HEK293 (cell line): ENCODE data around the gene LCNL1.

ENCODE experiments used
- CTCF ChIP-seq: fragments of 450-650 bp; formaldehyde crosslinking; IDR thresholded peaks from 2 replicates; pipeline ENCODE4 v1.5.1; 2016; ENCODE audit warnings: missing biosample characterization, missing genetic modification characterization
- HIC1 ChIP-seq: fragments of 450-650 bp; formaldehyde crosslinking; IDR thresholded peaks from 2 replicates; pipeline ENCODE4 v1.5.1; 2016; ENCODE audit warnings: missing biosample characterization, missing genetic modification characterization
- HOXA7 ChIP-seq: sonication (generic); formaldehyde crosslinking; IDR thresholded peaks from 2 replicates; pipeline ENCODE4 v1.8.1; 2022; ENCODE audit warnings: missing genetic modification reagents, borderline replicate concordance
- KLF7 ChIP-seq: fragments of 450-650 bp; formaldehyde crosslinking; IDR thresholded peaks from 2 replicates; pipeline ENCODE4 v1.5.1; 2016; ENCODE audit warnings: missing biosample characterization, missing genetic modification characterization, borderline replicate concordance
- ZNF10 ChIP-seq: fragments of 450-650 bp; formaldehyde crosslinking; IDR thresholded peaks from 2 replicates; pipeline ENCODE4 v1.5.1; 2017; ENCODE audit warnings: missing biosample characterization, missing genetic modification characterization
- ZNF121 ChIP-seq: fragments of 450-650 bp; formaldehyde crosslinking; IDR thresholded peaks from 2 replicates; pipeline ENCODE4 v1.5.1; 2016; ENCODE audit warnings: missing biosample characterization, missing genetic modification characterization
- ZNF155 ChIP-seq: fragments of 450-650 bp; formaldehyde crosslinking; IDR thresholded peaks from 2 replicates; pipeline ENCODE4 v1.5.1; 2016; ENCODE audit warnings: missing biosample characterization, missing genetic modification characterization
- ZNF24 ChIP-seq: fragments of 450-650 bp; formaldehyde crosslinking; IDR thresholded peaks from 2 replicates; pipeline ENCODE4 v1.5.1; 2016; ENCODE audit warnings: missing biosample characterization, missing genetic modification characterization
- ZNF280C ChIP-seq: fragments of 450-650 bp; formaldehyde crosslinking; IDR thresholded peaks from 2 replicates; pipeline ENCODE4 v1.5.1; 2016; ENCODE audit warnings: missing biosample characterization, missing genetic modification characterization
- ZNF311 ChIP-seq: fragments of 450-650 bp; formaldehyde crosslinking; IDR thresholded peaks from 2 replicates; pipeline ENCODE4 v1.5.1; 2017; ENCODE audit warnings: missing biosample characterization, missing genetic modification characterization, borderline replicate concordance
- ZNF423 ChIP-seq: fragments of 450-650 bp; formaldehyde crosslinking; IDR thresholded peaks from 2 replicates; pipeline ENCODE4 v1.5.1; 2016; ENCODE audit warnings: missing biosample characterization, missing genetic modification characterization
- ZNF558 ChIP-seq: fragments of 450-650 bp; formaldehyde crosslinking; IDR thresholded peaks from 2 replicates; pipeline ENCODE4 v1.5.1; 2016; ENCODE audit warnings: missing biosample characterization, missing genetic modification characterization
- ZNF610 ChIP-seq: fragments of 450-650 bp; formaldehyde crosslinking; IDR thresholded peaks from 2 replicates; pipeline ENCODE4 v1.5.1; 2016; ENCODE audit warnings: missing biosample characterization, missing genetic modification characterization, borderline replicate concordance
- ZNF747 ChIP-seq: fragments of 450-650 bp; formaldehyde crosslinking; IDR thresholded peaks from 2 replicates; pipeline ENCODE4 v1.5.1; 2016; ENCODE audit warnings: missing biosample characterization, missing genetic modification characterization

GRCh38 chr9:136963341-136963740 lies 19.5 kb upstream of the LCNL1 start:
- TF ChIP-seq HIC1 (tag by site-specific recombination) (no peak), ZNF311 (no peak), CTCF (tag by site-specific recombination) (no peak), ZNF610 (tag by site-specific recombination) (no peak), ZNF24 (tag by site-specific recombination) (no peak), ZNF423 (tag by site-specific recombination) (no peak), ZNF280C (no peak), KLF7 (no peak), HOXA7 (no peak), ZNF121 (tag by site-specific recombination) (no peak), ZNF747 (tag by site-specific recombination) (no peak), ZNF558 (no peak), ZNF155 (no peak), ZNF10 (no peak)
